ENCODE data around the gene IL3.

DNA sequence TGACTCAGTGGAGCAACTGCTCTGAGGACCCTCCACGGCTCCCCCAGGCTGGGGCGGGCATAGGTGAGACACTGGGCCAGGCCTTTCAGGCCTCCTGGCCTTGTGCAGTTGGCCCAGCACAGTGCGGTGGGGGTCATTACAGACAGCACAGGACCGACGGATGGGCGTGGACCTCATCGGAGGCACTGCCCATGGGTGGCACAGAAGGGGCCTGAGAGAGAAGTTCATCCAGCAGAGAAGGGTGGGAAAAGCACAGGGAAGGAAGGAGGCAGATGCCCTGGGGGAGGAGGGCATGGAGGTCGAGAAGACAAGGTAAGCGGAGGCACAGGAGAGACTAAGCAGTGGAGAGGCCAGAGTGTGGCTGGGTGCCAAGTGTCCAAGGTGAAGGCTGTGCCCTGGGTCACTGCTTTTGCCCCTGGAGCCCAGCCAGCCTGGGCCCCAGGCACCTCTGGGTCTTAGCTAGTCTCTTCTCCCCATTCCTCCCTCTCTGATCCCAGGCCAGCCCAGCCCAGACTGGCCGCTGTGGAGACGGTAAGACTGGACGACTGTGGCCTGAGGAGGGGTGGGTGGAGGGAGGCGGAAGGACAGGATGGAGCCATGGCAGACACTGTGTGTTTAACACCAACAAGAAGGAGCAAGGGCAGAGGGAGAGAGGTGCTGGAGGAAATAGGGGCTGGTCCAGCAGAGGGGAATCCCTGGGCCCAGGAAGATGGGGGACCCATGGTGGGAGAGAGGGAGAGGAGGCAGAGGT, 5.7 kb downstream of the IL3 start:
- TF ChIP-seq CTCF (IDR thresholded peaks at IDR 0.05; ENCODE audit: insufficient read depth, low read length) = no peak
- TF ChIP-seq, protein P1, sequence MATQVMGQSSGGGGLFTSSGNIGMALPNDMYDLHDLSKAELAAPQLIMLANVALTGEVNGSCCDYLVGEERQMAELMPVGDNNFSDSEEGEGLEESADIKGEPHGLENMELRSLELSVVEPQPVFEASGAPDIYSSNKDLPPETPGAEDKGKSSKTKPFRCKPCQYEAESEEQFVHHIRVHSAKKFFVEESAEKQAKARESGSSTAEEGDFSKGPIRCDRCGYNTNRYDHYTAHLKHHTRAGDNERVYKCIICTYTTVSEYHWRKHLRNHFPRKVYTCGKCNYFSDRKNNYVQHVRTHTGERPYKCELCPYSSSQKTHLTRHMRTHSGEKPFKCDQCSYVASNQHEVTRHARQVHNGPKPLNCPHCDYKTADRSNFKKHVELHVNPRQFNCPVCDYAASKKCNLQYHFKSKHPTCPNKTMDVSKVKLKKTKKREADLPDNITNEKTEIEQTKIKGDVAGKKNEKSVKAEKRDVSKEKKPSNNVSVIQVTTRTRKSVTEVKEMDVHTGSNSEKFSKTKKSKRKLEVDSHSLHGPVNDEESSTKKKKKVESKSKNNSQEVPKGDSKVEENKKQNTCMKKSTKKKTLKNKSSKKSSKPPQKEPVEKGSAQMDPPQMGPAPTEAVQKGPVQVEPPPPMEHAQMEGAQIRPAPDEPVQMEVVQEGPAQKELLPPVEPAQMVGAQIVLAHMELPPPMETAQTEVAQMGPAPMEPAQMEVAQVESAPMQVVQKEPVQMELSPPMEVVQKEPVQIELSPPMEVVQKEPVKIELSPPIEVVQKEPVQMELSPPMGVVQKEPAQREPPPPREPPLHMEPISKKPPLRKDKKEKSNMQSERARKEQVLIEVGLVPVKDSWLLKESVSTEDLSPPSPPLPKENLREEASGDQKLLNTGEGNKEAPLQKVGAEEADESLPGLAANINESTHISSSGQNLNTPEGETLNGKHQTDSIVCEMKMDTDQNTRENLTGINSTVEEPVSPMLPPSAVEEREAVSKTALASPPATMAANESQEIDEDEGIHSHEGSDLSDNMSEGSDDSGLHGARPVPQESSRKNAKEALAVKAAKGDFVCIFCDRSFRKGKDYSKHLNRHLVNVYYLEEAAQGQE (IDR thresholded peaks at IDR 0.05; ENCODE audit: insufficient replicate concordance, low read depth) = no peak
- TF ChIP-seq POLR2AphosphoS5 (IDR thresholded peaks at IDR 0.05; ENCODE audit: low read depth) = no peak
- TF ChIP-seq SPI1 (IDR thresholded peaks at IDR 0.05; ENCODE audit: borderline replicate concordance, low read depth) = no peak
